GM11168 (cell line): ENCODE data around the gene PPP1R13B.

ENCODE experiments used
- in situ Hi-C: fragments of 300-500 bp; cut with MboI; formaldehyde crosslinking; loops from one replicate; pipeline ENCODE4 v1.12.0; 2022; ENCODE audit warnings: low sequenced_read_pairs; ENCODE audit not compliant: unreplicated experiment

PPP1R13B gene

GRCh38 chr14:103749860-103750259, 97.5 kb downstream of the PPP1R13B start:
- in situ Hi-C loops = no loop called here

- in situ Hi-C loops = no loop called here
Observed at GRCh38 chr14:103749452-103749851, 97.9 kb downstream of the PPP1R13B start.

- in situ Hi-C loops = no loop called here
Observed at GRCh38 chr14:103748534-103748857, 98.9 kb downstream of the PPP1R13B start.

GRCh38 chr14:103746701-103747100, 100.7 kb downstream of the PPP1R13B start:
- in situ Hi-C loops = no loop called here

- in situ Hi-C loops = no loop called here
Observed at GRCh38 chr14:103745424-103745823, 102.0 kb downstream of the PPP1R13B start.

GRCh38 chr14:103744621-103745395, 102.6 kb downstream of the PPP1R13B start:
- in situ Hi-C loops = no loop called here

GRCh38 chr14:103743691-103744090, 103.7 kb downstream of the PPP1R13B start:
- in situ Hi-C loops = no loop called here

- in situ Hi-C loops = no loop called here
Observed at GRCh38 chr14:103742499-103743255, 104.7 kb downstream of the PPP1R13B start.

- in situ Hi-C loops = no loop called here
Observed at GRCh38 chr14:103741876-103742275, 105.5 kb downstream of the PPP1R13B start.

- in situ Hi-C loops = no loop called here
Observed at GRCh38 chr14:103740991-103741689, 106.2 kb downstream of the PPP1R13B start.

GRCh38 chr14:103739793-103740501, 107.4 kb downstream of the PPP1R13B start:
- in situ Hi-C loops = no loop called here

GRCh38 chr14:103739466-103739792, 107.9 kb downstream of the PPP1R13B start:
- in situ Hi-C loops = no loop called here

GRCh38 chr14:103738701-103739451, 108.5 kb downstream of the PPP1R13B start:
- in situ Hi-C loops = no loop called here

GRCh38 chr14:103738166-103738565, 109.2 kb downstream of the PPP1R13B start:
- in situ Hi-C loops = no loop called here

- in situ Hi-C loops = no loop called here
Observed at GRCh38 chr14:103737432-103738045, 109.8 kb downstream of the PPP1R13B start.

GRCh38 chr14:103736546-103737431, 110.6 kb downstream of the PPP1R13B start:
- in situ Hi-C loops = no loop called here

GRCh38 chr14:103735815-103736545, 111.4 kb downstream of the PPP1R13B start:
- in situ Hi-C loops = no loop called here

GRCh38 chr14:103735439-103735814, 111.9 kb downstream of the PPP1R13B start:
- in situ Hi-C loops = no loop called here
